GM12878 (cell line): ENCODE data around the gene C16orf46. TPM values are rescaled to one million over a fixed set of nuclear protein-coding genes. Genes with fewer than 3 reads are reported as not detected.

ENCODE experiments used
- BHLHE40 ChIP-seq, 2 experiments: fragments of 450-650 bp in 1 of 2; IDR thresholded peaks; 2 replicates each; pipeline ENCODE4 v1.6.1; 2011 to 2017; ENCODE audit warnings: low read depth in 2 of 2, borderline replicate concordance in 1 of 2, improper control_type of control experiment in 1 of 2, low read length in 1 of 2, mild to moderate bottlenecking in 1 of 2
- IKZF2 ChIP-seq, 2 experiments: fragments of 450-650 bp; IDR thresholded peaks; 2 replicates each; pipeline ENCODE4 v1.6.1; 2017; ENCODE audit warnings: mild to moderate bottlenecking in 2 of 2, moderate library complexity in 2 of 2
- MAX ChIP-seq: IDR thresholded peaks from 2 replicates; pipeline ENCODE4 v1.6.1; 2012; ENCODE audit warnings: low read depth, low read length, improper control_type of control experiment
- MLLT1 ChIP-seq: fragments of 450-650 bp; IDR thresholded peaks from 2 replicates; pipeline ENCODE4 v1.6.1; 2016; ENCODE audit warnings: mild to moderate bottlenecking
- RELB ChIP-seq: fragments of 450-650 bp; IDR thresholded peaks from 2 replicates; pipeline ENCODE4 v1.6.1; 2017; ENCODE audit warnings: low read depth, mild to moderate bottlenecking, moderate library complexity
- polyA plus RNA-seq, 11 experiments: library from polyadenylated mRNA; depleted of rRNA in 4 of 11; unstranded in 6 of 11; stranded (reverse) in 5 of 11; fragments of >200 nt; fragmentation: Nextera tagmentation in 4 of 11; fragmentation: Illumina TruSeq in 1 of 11; extraction: Ambion mirVana in 4 of 11; extraction: Trizol in 1 of 11; gene quantifications; 1 replicate in 1 of 11; 2 replicates in 10 of 11; pipeline versions ENCODE4 v1.2.1 to v1.2.3, GENCODE V29; 2011 to 2016; ENCODE audit warnings: inconsistent platforms in 2 of 11, missing spikeins in 2 of 11, low read depth in 1 of 11
- total RNA-seq, 4 experiments: library from RNA; depleted of rRNA in 3 of 4; stranded (reverse); fragments of >200 nt in 3 of 4; fragmentation: Illumina TruSeq in 1 of 4; extraction: Trizol in 1 of 4; gene quantifications; 2 replicates each; pipeline versions ENCODE4 v1.2.1 to v1.2.3, GENCODE V29; 2013 to 2021
- TF ChIP-seq, protein P1 (sequence below): fragments of 450-650 bp; IDR thresholded peaks from 2 replicates; pipeline ENCODE4 v1.6.1; 2018; ENCODE audit warnings: borderline replicate concordance, mild to moderate bottlenecking; ENCODE audit not compliant: partially characterized antibody
- TF ChIP-seq, protein P2 (sequence below): fragments of 450-650 bp; IDR thresholded peaks from 2 replicates; pipeline ENCODE4 v1.6.1; 2018; ENCODE audit warnings: mild to moderate bottlenecking, low read depth, moderate library complexity; ENCODE audit not compliant: partially characterized antibody
- TF ChIP-seq, protein P3 (sequence below): IDR thresholded peaks from 2 replicates; pipeline ENCODE4 v1.6.1; 2012; ENCODE audit warnings: low read length, inconsistent platforms

The C16orf46 gene
- total and polyA plus RNA-seq, 10 of the 15 experiments (the other 5 are each of a cell fraction or from before 2014, with no cell fraction given): 0.04 to 0.46 (median 0.14) TPM; not detected in 6

DNA sequence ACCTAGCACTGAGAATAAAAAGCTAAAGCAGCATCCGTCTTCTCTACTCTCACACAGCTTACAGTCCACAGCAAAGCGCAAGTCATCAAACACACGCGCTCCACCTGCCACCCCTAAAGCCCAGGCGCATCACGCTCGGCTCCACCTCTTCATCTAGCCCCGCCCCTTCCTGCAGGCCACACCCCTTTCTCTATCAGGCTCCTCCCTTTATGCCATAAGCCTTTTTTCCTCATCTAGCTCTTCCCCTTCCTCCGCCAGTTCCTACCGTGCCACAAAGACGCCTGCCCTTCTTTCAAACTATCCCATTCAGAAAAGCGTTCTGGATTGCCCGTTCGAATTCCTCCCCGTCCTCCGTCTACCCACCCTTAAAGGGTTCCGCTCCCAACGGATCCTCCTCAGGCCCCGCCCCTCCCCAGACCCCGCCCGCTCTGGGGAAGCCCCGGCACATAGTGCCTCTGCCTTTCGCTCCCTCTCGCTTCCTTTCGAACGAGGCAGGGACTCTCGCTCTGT lies 417 bp downstream of the C16orf46 start (continued):
- TF ChIP-seq RELB (0 out of 2 replicates have a peak, but pooled peaks have one; percentile 13), BHLHE40 (IDR thresholded peaks at IDR 0.05; ENCODE audit: borderline replicate concordance in 1 of 2, low read depth in 2 of 2, low read length in 1 of 2) (0 out of 4 replicates have a peak, but pooled peaks of 1 of the 2 experiments have one; percentile 27), MAX (peak; percentile 73), IKZF2 (IDR thresholded peaks at IDR 0.05) (peak; percentile 12 to 37; a peak in 2 of 4 replicates), MLLT1 (peak; percentile 89; the same call in 1 of the 2 replicates)
- TF ChIP-seq, protein P1, sequence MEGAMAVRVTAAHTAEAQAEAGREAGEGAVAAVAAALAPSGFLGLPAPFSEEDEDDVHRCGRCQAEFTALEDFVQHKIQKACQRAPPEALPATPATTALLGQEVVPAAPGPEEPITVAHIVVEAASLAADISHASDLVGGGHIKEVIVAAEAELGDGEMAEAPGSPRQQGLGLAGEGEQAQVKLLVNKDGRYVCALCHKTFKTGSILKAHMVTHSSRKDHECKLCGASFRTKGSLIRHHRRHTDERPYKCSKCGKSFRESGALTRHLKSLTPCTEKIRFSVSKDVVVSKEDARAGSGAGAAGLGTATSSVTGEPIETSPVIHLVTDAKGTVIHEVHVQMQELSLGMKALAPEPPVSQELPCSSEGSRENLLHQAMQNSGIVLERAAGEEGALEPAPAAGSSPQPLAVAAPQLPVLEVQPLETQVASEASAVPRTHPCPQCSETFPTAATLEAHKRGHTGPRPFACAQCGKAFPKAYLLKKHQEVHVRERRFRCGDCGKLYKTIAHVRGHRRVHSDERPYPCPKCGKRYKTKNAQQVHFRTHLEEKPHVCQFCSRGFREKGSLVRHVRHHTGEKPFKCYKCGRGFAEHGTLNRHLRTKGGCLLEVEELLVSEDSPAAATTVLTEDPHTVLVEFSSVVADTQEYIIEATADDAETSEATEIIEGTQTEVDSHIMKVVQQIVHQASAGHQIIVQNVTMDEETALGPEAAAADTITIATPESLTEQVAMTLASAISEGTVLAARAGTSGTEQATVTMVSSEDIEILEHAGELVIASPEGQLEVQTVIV: peak; percentile 44
- TF ChIP-seq, protein P2, sequence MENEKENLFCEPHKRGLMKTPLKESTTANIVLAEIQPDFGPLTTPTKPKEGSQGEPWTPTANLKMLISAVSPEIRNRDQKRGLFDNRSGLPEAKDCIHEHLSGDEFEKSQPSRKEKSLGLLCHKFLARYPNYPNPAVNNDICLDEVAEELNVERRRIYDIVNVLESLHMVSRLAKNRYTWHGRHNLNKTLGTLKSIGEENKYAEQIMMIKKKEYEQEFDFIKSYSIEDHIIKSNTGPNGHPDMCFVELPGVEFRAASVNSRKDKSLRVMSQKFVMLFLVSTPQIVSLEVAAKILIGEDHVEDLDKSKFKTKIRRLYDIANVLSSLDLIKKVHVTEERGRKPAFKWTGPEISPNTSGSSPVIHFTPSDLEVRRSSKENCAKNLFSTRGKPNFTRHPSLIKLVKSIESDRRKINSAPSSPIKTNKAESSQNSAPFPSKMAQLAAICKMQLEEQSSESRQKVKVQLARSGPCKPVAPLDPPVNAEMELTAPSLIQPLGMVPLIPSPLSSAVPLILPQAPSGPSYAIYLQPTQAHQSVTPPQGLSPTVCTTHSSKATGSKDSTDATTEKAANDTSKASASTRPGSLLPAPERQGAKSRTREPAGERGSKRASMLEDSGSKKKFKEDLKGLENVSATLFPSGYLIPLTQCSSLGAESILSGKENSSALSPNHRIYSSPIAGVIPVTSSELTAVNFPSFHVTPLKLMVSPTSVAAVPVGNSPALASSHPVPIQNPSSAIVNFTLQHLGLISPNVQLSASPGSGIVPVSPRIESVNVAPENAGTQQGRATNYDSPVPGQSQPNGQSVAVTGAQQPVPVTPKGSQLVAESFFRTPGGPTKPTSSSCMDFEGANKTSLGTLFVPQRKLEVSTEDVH: no peak
- TF ChIP-seq, protein P3, sequence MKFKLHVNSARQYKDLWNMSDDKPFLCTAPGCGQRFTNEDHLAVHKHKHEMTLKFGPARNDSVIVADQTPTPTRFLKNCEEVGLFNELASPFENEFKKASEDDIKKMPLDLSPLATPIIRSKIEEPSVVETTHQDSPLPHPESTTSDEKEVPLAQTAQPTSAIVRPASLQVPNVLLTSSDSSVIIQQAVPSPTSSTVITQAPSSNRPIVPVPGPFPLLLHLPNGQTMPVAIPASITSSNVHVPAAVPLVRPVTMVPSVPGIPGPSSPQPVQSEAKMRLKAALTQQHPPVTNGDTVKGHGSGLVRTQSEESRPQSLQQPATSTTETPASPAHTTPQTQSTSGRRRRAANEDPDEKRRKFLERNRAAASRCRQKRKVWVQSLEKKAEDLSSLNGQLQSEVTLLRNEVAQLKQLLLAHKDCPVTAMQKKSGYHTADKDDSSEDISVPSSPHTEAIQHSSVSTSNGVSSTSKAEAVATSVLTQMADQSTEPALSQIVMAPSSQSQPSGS: no peak
- TF ChIP-seq, all 136 proteins: peak for 11
